ENCODE data around the gene SMARCD1. TPM values are rescaled to one million over a fixed set of nuclear protein-coding genes. Genes with fewer than 3 reads are reported as not detected.
A peak's percentile ranks its signal among the peaks of the same experiment; 100 is the strongest.

The SMARCD1 gene
- total RNA-seq, 1 experiment from 2014 or later: 84.9 TPM

DNA sequence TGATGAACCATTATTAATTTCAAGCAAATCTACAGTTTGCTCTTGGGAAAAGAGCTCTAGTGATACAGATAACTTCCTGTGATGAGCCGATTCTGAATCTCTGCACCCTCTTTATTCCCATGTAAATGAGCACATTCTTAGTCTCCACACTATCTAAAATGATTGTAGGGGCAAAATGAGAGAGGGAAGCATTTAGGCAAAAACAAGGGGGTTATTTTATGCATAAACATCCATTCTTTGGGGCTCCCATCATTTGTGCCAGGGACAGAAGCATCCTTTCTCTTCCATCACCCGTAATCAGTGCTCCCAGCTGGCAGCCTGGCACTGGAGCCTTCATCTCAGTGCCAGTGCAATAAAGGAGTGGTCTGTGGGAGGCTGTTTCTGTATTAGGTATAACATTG is 17.0 kb downstream of the SMARCD1 start:
- intact Hi-C loops (cut with micrococcal nuclease; ENCODE audit: unreplicated experiment) (no loop called here), in situ Hi-C loops (cut with HindIII; ENCODE audit: low pct_unique_long_range_greater_than_20kb, low sequenced_read_pairs) (no loop called here)
- no peak for DNase-seq (ENCODE audit: low read depth, low spot score)
- Histone ChIP-seq H3K27me3 (ENCODE audit: control insufficient read depth, insufficient read depth, low read length) (no peaks in the 10 kb centered on the region), H3K4me1 (ENCODE audit: control insufficient read depth, insufficient read depth, low read length) (peaks cover 7% of the 10 kb centered on the region; the same call in 1 of the 2 replicates), H3K36me3 (ENCODE audit: control insufficient read depth, insufficient read depth, low read length) (no peaks in the 10 kb centered on the region), H3K4me3 (ENCODE audit: low read depth in 2 of 2, low read length in 2 of 2) (no peak overlapping the region), H3K9me3 (ENCODE audit: control insufficient read depth, insufficient read depth, low read depth, low read length) (no peaks in the 10 kb centered on the region), H3K27ac (ENCODE audit: low read length) (no peak overlapping the region)
- ChIA-PET POLR2A (interaction anchor here (0.6 kb wide), 1 partner anchor 13 kb away, joined by 3 read pairs; no protein-coding TSS in a partner anchor), CTCF (interaction anchor here (0.7 to 2.5 kb wide), 3 partner anchors 9 to 74 kb away, joined by 4 to 12 read pairs (median 6); partner anchors contain the start of gene COX14)
- TF ChIP-seq SIN3A (IDR thresholded peaks at IDR 0.05; ENCODE audit: borderline replicate concordance, insufficient read depth, low read depth, low read length): no peak
- TF ChIP-seq POLR2AphosphoS5 (IDR thresholded peaks at IDR 0.05; ENCODE audit: low read depth, low read length): peak; percentile 39; the same call in 1 of the 2 replicates
- no TSS peak for BruUV-seq (replicated peaks)
- ATAC-seq: no peak

DNA sequence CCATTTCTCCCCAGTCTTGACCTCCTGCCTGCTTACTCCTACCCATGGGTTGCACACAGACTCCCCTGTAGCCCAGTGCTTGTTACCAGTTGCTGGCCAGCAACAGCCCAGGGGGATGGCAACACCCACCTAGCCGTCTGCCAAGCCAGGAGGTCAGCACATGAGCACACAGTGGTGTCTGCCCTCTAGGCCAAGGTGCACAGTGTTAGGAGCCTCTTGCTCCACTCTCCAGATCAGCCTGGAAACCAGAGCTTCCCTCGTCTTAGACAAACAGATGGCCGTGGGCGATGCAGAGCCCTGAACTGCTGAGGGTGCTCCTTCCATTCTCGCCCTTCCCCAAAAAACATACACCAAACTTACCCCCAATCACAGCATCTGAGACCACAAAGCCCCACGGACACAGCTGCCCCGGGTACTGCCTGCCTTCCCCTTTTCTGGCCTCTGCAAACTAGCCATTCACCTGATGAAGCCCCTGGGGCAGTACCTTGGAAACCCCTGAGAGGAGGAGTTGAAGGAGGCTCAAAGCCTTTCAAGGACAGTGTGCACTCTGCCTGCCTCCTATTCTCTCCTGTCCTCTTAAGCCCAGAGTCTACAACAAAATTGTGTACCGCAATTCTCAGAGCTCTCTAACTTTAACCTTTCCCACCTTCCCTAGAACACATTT is 17.6 kb downstream of the SMARCD1 start:
- intact Hi-C loops (cut with micrococcal nuclease; ENCODE audit: unreplicated experiment) (no loop called here), in situ Hi-C loops (cut with HindIII; ENCODE audit: low pct_unique_long_range_greater_than_20kb, low sequenced_read_pairs) (no loop called here)
- H3K27me3 ChIP-seq (ENCODE audit: control insufficient read depth, insufficient read depth, low read length): no peaks in the 10 kb centered on the region
- ChIA-PET CTCF (interaction anchor here (0.5 to 2.5 kb wide), 3 partner anchors 9 to 212 kb away, joined by 4 to 12 read pairs (median 4); partner anchors contain the start of gene COX14), POLR2A (interaction anchor here (0.6 kb wide), 1 partner anchor 13 kb away, joined by 3 read pairs; no protein-coding TSS in a partner anchor)
- DNase-seq (ENCODE audit: low read depth, low spot score) (no peak), ATAC-seq (peak; percentile 37)
- H3K4me1 ChIP-seq (ENCODE audit: control insufficient read depth, insufficient read depth, low read length): peaks cover 7% of the 10 kb centered on the region; the same call in 1 of the 2 replicates
- BruUV-seq (replicated peaks): no TSS peak
- H3K36me3 ChIP-seq (ENCODE audit: control insufficient read depth, insufficient read depth, low read length): no peaks in the 10 kb centered on the region
- H3K9me3 ChIP-seq (ENCODE audit: control insufficient read depth, insufficient read depth, low read depth, low read length): no peaks in the 10 kb centered on the region
- TF ChIP-seq SIN3A (IDR thresholded peaks at IDR 0.05; ENCODE audit: borderline replicate concordance, insufficient read depth, low read depth, low read length): no peak
- TF ChIP-seq, protein P1, sequence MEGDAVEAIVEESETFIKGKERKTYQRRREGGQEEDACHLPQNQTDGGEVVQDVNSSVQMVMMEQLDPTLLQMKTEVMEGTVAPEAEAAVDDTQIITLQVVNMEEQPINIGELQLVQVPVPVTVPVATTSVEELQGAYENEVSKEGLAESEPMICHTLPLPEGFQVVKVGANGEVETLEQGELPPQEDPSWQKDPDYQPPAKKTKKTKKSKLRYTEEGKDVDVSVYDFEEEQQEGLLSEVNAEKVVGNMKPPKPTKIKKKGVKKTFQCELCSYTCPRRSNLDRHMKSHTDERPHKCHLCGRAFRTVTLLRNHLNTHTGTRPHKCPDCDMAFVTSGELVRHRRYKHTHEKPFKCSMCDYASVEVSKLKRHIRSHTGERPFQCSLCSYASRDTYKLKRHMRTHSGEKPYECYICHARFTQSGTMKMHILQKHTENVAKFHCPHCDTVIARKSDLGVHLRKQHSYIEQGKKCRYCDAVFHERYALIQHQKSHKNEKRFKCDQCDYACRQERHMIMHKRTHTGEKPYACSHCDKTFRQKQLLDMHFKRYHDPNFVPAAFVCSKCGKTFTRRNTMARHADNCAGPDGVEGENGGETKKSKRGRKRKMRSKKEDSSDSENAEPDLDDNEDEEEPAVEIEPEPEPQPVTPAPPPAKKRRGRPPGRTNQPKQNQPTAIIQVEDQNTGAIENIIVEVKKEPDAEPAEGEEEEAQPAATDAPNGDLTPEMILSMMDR (IDR thresholded peaks at IDR 0.05): no peak
- 0 out of 2 replicates have a peak, but pooled peaks have one; percentile 13 for TF ChIP-seq POLR2AphosphoS5 (IDR thresholded peaks at IDR 0.05; ENCODE audit: low read depth, low read length)
- no peak for TF ChIP-seq TCF7L2 (IDR thresholded peaks at IDR 0.05; ENCODE audit: low read depth, low read length)
- no peak overlapping the region for H3K27ac ChIP-seq (ENCODE audit: low read length)
- H3K4me3 ChIP-seq (ENCODE audit: low read depth in 2 of 2, low read length in 2 of 2): no peak overlapping the region

DNA sequence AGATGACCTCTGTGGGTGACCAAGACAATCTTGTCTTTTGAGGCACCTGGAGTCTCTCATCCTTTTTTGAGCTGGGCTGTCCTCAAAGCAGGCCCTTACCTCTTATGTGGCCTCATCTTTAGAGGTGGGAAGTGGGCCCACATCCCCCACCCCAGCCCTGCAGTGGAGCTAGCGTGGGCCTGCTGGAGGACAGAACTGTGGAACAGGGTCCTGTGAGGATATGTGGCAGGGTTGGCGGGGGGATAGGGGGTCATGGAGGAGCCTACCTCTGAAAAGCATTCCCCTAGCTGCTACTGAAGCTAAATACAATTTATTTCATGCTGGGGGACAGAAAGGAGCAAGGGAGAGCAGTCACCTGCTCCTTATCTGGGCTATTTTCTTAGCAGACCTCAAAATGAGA is 18.2 kb downstream of the SMARCD1 start:
- H3K4me3 ChIP-seq (ENCODE audit: low read depth in 2 of 2, low read length in 2 of 2): no peak overlapping the region
- TF ChIP-seq POLR2AphosphoS5 (IDR thresholded peaks at IDR 0.05; ENCODE audit: low read depth, low read length) (no peak), SIN3A (IDR thresholded peaks at IDR 0.05; ENCODE audit: borderline replicate concordance, insufficient read depth, low read depth, low read length) (no peak), TCF7L2 (IDR thresholded peaks at IDR 0.05; ENCODE audit: low read depth, low read length) (no peak)
- TF ChIP-seq, protein P2, sequence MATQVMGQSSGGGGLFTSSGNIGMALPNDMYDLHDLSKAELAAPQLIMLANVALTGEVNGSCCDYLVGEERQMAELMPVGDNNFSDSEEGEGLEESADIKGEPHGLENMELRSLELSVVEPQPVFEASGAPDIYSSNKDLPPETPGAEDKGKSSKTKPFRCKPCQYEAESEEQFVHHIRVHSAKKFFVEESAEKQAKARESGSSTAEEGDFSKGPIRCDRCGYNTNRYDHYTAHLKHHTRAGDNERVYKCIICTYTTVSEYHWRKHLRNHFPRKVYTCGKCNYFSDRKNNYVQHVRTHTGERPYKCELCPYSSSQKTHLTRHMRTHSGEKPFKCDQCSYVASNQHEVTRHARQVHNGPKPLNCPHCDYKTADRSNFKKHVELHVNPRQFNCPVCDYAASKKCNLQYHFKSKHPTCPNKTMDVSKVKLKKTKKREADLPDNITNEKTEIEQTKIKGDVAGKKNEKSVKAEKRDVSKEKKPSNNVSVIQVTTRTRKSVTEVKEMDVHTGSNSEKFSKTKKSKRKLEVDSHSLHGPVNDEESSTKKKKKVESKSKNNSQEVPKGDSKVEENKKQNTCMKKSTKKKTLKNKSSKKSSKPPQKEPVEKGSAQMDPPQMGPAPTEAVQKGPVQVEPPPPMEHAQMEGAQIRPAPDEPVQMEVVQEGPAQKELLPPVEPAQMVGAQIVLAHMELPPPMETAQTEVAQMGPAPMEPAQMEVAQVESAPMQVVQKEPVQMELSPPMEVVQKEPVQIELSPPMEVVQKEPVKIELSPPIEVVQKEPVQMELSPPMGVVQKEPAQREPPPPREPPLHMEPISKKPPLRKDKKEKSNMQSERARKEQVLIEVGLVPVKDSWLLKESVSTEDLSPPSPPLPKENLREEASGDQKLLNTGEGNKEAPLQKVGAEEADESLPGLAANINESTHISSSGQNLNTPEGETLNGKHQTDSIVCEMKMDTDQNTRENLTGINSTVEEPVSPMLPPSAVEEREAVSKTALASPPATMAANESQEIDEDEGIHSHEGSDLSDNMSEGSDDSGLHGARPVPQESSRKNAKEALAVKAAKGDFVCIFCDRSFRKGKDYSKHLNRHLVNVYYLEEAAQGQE (IDR thresholded peaks at IDR 0.05; ENCODE audit: insufficient read depth in 1 of 2, low read depth in 2 of 2, low read length in 1 of 2): no peak
- TF ChIP-seq, protein P1 (IDR thresholded peaks at IDR 0.05): no peak
- H3K4me1 ChIP-seq (ENCODE audit: control insufficient read depth, insufficient read depth, low read length): peaks cover 7% of the 10 kb centered on the region; the same call in 1 of the 2 replicates
- no TSS peak for BruUV-seq (replicated peaks)
- no peak overlapping the region for H3K27ac ChIP-seq (ENCODE audit: low read length)
- ChIA-PET POLR2A (no interaction called here), CTCF (interaction anchor here (0.5 to 1.4 kb wide), 4 partner anchors 11 to 282 kb away, joined by 3 to 8 read pairs (median 4); no protein-coding TSS in a partner anchor)
- in situ Hi-C loops (cut with HindIII; ENCODE audit: low pct_unique_long_range_greater_than_20kb, low sequenced_read_pairs) (no loop called here), intact Hi-C loops (cut with micrococcal nuclease; ENCODE audit: unreplicated experiment) (no loop called here)
- H3K36me3 ChIP-seq (ENCODE audit: control insufficient read depth, insufficient read depth, low read length): no peaks in the 10 kb centered on the region
- DNase-seq (ENCODE audit: low read depth, low spot score) (no peak), ATAC-seq (no peak)
- H3K9me3 ChIP-seq (ENCODE audit: control insufficient read depth, insufficient read depth, low read depth, low read length): no peaks in the 10 kb centered on the region
- no peaks in the 10 kb centered on the region for H3K27me3 ChIP-seq (ENCODE audit: control insufficient read depth, insufficient read depth, low read length)

Measured in Panc1 (cell line).